Natural killer cell treated with Interleukin-12 subunit alpha and Interleukin-12 subunit beta and Interleukin-15 and Interleukin-18, amount 100 ng/mL, for 72 hours (primary cell): ENCODE data around the gene C3. TPM values are rescaled to one million over a fixed set of nuclear protein-coding genes. Genes with fewer than 3 reads are reported as not detected.
"Not testable (repeated sequence)": the region's sequence is repeated elsewhere in the genome, so short reads cannot be mapped to it uniquely, and the experiment has no call there.

ENCODE experiments used
- ATAC-seq, 2 donors: fragments of 150-1000 bp; cut with Tn5 transposase in 1 of 2; sonication (Bioruptor Pico), chemical (Tn5 transposase) in 1 of 2; 2 replicates each; pipeline ENCODE4 v1.10.0; 2021
- DNase-seq: peaks from one replicate; pipeline ENCODE4 v3.0.0; 2022; ENCODE audit warnings: low spot score
- H3K27ac Mint-ChIP-seq, 2 donors: 1 replicate in 1 of 2; 2 replicates in 1 of 2; pipeline ENCODE4 v1.8.0; 2022; ENCODE audit warnings: mixed read lengths in 2 of 2, mild to moderate bottlenecking in 1 of 2, moderate library complexity in 1 of 2
- H3K27me3 Mint-ChIP-seq, 2 donors: 1 replicate in 1 of 2; 2 replicates in 1 of 2; pipeline ENCODE4 v1.8.0; 2022; ENCODE audit warnings: mixed read lengths in 2 of 2
- H3K36me3 Mint-ChIP-seq: one replicate; pipeline ENCODE4 v1.8.0; 2022; ENCODE audit warnings: mixed read lengths
- H3K4me1 Mint-ChIP-seq, 2 donors: 1 replicate in 1 of 2; 2 replicates in 1 of 2; pipeline ENCODE4 v1.8.0; 2022; ENCODE audit warnings: low read depth in 2 of 2, mixed read lengths in 2 of 2, mild to moderate bottlenecking in 1 of 2
- H3K4me3 Mint-ChIP-seq: one replicate; pipeline ENCODE4 v1.8.0; 2022; ENCODE audit warnings: mixed read lengths
- H3K9me3 Mint-ChIP-seq: 2 replicates; pipeline ENCODE4 v1.8.0; 2022; ENCODE audit warnings: mixed read lengths
- total RNA-seq, 2 donors: library from RNA; stranded (reverse); gene quantifications; one replicate each; pipeline ENCODE4 v1.2.3, GENCODE V29; 2022

Gene C3
- total RNA-seq, result 1 to 10 TPM; 3.5 to 9.2 TPM

- Mint-ChIP-seq H3K4me1 (peaks cover 45 to 48% of the 10 kb centered on the region in 2 donors), H3K9me3 (peaks cover 5% of the 10 kb centered on the region), H3K36me3 (peaks cover 7% of the 10 kb centered on the region), H3K27ac (peak within 1 kb of the TSS; percentile 12 to 18), H3K27me3 (peaks cover 5 to 8% of the 10 kb centered on the region in 2 donors), H3K4me3 (peak within 1 kb of the TSS; percentile 1)
- DNase-seq, result peak; percentile 70
- peak; percentile 57 to 85 for ATAC-seq
Measured at GRCh38 chr19:6720369-6721137, at the start of gene C3. Gene C3, minus strand, starts transcription at chr19:6720650. Its CDS starts 61 bp downstream, at chr19:6720589.

DNA sequence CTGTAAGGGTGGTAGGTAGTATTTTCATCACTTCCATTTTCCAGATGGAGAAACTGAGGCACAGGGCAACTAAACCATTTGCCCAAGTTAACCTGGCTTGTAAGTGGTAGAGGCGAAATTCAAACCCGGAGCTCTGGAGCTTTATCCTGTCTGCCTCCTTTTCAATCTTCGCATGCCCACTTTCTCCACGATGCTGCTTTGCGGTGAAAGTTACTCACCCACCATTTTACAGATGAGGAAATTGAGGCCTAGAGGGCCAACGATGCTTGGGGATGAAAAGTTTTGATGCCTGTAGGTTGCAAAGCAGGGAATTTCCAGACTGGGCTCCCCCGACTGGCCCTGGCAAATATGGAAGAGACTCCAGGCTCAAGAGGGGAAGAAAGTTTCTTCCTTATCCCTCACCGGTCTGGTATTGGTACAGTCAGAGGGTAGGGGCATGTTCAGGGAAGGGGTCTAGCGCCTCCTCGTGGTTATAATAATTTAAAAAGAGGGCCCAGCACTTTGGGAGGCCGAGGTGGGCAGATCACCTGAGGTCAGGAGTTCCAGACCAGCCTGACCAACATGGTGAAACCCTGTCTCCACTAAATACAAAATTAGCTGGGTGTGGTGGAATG lies 48.7 kb upstream of the C3 start:
- H3K9me3 Mint-ChIP-seq, result no peaks in the 10 kb centered on the region
- H3K4me3 Mint-ChIP-seq, result peak overlapping the region; percentile 7
- no peaks in the 10 kb centered on the region for H3K36me3 Mint-ChIP-seq
- H3K27me3 Mint-ChIP-seq, result no peaks in the 10 kb centered on the region
- H3K27ac Mint-ChIP-seq, result peak overlapping the region; percentile 66 to 97
- peaks cover 47 to 51% of the 10 kb centered on the region in 2 donors for H3K4me1 Mint-ChIP-seq
- DNase-seq, result no peak
- ATAC-seq, result no peak

GRCh38 chr19:6768236-6768785 lies 47.9 kb upstream of the C3 start:
- ATAC-seq (no peak), DNase-seq (no peak)
- Mint-ChIP-seq H3K27me3 (no peaks in the 10 kb centered on the region), H3K36me3 (no peaks in the 10 kb centered on the region), H3K4me3 (peak overlapping the region; percentile 88), H3K4me1 (peaks cover 43 to 46% of the 10 kb centered on the region in 2 donors), H3K27ac (peak overlapping the region; percentile 66 to 97), H3K9me3 (no peaks in the 10 kb centered on the region)

DNA sequence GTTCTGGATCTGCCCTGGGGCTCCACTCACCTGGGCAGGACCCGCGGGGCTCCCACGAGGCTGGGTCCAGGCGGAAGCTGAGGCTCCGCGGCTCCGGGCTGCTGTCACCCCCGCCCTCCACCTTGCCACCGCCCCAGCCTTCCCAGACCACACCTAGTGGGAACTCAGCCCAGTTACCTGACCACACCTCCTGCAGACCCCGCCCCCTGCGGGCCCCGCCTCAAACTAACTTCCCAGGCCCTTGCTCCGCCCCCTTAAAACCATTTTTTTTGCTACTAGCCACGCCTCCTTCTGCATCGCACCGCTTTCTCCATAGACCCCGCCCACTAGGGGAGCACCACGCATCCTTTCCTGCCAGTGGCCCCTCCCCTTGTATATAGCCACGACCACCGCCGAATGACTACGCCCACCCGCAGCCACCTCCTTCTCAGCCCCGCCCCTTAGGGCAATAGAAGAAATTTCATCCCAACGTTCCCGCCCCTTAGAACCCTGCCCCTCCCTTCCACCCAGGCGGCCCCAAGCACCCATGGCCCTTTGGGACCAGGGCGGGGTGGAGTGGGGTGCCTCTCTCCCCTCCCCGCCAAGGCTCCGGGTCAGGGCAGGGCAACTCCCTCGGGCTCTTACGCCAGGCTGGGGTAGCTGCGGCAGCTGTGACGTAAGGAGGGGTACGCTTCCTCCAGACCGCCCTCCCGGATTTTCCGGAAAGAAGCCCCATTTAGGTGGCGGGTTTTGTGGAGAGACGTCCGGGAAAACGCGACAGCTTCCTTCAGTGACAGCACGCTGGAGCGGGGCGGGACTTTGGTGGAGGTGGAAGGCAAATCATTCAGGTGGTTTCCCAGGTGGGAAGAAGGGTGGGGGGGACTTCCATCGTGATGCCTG lies 47.1 kb upstream of the C3 start, which contains the start of gene SH2D3A:
SH2D3A (minus strand) TSS at position 79 of the 879 bp plus-strand sequence. CDS start 3,687 bp downstream, outside the sequence.
- Mint-ChIP-seq H3K36me3 (no peaks in the 10 kb centered on the region), H3K9me3 (no peaks in the 10 kb centered on the region), H3K27me3 (no peaks in the 10 kb centered on the region), H3K27ac (peak within 1 kb of the TSS; percentile 66 to 97), H3K4me3 (peak within 1 kb of the TSS; percentile 88), H3K4me1 (peaks cover 43 to 45% of the 10 kb centered on the region in 2 donors)
- ATAC-seq (peak; percentile 83 to 88), DNase-seq (peak; percentile 96)

DNA sequence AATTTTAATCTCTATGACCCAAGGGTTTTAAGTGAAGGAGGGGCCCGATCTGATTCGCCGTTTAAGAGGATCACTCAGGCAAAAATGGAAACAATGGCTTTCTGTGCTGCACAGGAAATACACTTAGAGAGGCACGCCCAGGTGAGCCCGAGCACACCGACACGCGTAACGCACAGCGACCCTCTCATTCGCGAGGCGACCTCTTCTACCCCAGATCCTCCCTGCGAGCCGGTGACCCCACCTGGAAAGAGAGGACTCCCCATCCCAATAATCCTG lies 46.6 kb upstream of the C3 start:
- H3K27ac Mint-ChIP-seq, result peak overlapping the region; percentile 66 to 97
- ATAC-seq (peak; percentile 0), DNase-seq (no peak)
- H3K9me3 Mint-ChIP-seq, result no peaks in the 10 kb centered on the region
- H3K4me1 Mint-ChIP-seq, result peaks cover 38 to 41% of the 10 kb centered on the region in 2 donors
- no peaks in the 10 kb centered on the region for H3K27me3 Mint-ChIP-seq
- no peaks in the 10 kb centered on the region for H3K36me3 Mint-ChIP-seq
- peak overlapping the region; percentile 88 for H3K4me3 Mint-ChIP-seq

DNA sequence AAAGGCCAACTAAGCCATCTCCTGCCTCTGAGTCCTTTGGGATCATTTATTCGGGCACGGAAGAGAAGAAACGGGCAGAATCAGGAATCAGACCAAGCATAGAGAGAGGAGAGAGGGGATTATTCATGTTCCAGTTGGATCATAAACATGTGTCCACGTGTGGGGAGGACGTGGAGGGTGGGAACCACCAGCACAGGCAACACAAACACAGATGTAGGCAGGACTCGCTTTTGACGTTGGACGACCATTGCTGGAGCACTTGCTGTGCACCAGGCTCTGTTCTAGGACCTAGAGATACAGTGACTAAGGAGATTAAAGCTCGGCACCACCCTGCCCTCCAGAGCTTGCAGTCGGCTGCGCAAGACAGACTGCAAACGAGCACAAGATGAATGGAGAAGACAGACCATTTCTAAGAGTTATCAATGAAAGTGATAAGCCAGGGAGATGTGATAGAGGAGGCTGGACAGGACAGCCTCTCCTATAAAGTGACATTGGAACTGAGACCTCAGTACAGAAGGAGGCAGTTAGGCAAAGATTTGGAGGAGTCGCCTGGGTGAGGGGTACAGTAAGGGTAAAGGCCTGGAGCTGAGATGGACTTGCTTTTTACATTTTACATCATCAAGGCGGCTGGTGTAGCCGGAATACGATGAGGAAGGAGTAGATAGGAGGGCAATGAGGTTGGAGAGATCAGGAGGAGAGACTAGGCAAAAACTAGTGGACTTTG lies 46.1 kb upstream of the C3 start:
- H3K4me1 Mint-ChIP-seq, result peaks cover 33 to 36% of the 10 kb centered on the region in 2 donors
- no peaks in the 10 kb centered on the region for H3K9me3 Mint-ChIP-seq
- DNase-seq (no peak), ATAC-seq (no peak)
- no peaks in the 10 kb centered on the region for H3K36me3 Mint-ChIP-seq
- peak overlapping the region; percentile 88 for H3K4me3 Mint-ChIP-seq
- H3K27me3 Mint-ChIP-seq, result no peaks in the 10 kb centered on the region
- H3K27ac Mint-ChIP-seq, result peak overlapping the region; percentile 66 to 97

GRCh38 chr19:6765738-6766356 lies 45.4 kb upstream of the C3 start:
- peak overlapping the region; percentile 66 to 97 for H3K27ac Mint-ChIP-seq
- no peaks in the 10 kb centered on the region for H3K9me3 Mint-ChIP-seq
- H3K4me1 Mint-ChIP-seq, result peaks cover 31 to 34% of the 10 kb centered on the region in 2 donors
- H3K27me3 Mint-ChIP-seq, result no peaks in the 10 kb centered on the region
- DNase-seq (no peak), ATAC-seq (no peak)
- peak overlapping the region; percentile 88 for H3K4me3 Mint-ChIP-seq
- no peaks in the 10 kb centered on the region for H3K36me3 Mint-ChIP-seq

DNA sequence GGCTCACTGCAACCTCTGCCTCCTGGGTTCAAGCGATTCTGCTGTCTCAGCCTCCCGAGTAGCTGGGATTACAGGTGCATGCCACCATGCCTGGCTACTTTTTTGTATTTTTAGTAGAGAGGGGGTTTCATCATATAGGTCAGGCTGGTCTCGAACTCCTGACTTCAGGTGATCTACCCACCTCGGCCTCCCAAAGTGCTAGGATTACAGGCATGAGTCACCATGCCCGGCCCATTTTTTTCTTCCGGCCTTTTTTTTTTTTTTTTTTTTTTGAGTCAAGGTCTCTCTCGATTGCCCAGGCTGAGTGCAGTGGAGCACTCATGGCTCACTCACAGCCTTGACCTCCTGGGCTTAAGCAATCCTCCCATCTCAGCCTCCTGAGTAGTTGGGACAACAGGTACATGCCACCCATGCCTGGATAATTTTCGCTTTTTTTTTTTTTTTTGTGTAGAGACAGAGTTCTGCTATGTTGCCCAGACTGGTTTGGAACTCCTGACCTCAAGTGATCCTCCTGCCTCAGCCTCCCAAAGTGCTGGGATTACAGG lies 41.9 kb upstream of the C3 start:
- H3K27me3 Mint-ChIP-seq, ATAC-seq, H3K27ac Mint-ChIP-seq, H3K36me3 Mint-ChIP-seq, H3K9me3 Mint-ChIP-seq, H3K4me3 Mint-ChIP-seq, DNase-seq: not testable (repeated sequence)
- H3K4me1 Mint-ChIP-seq, result peaks cover 12 to 16% of the 10 kb centered on the region in 2 donors

- Mint-ChIP-seq H3K36me3 (peaks cover 5% of the 10 kb centered on the region), H3K4me1 (peaks cover 3 to 7% of the 10 kb centered on the region in 2 donors), H3K4me3 (no peak overlapping the region), H3K27me3 (no peaks in the 10 kb centered on the region), H3K9me3 (no peaks in the 10 kb centered on the region), H3K27ac (no peak overlapping the region)
- ATAC-seq (peak in 1 of 2 donors; percentile 27), DNase-seq (no peak)
Measured at GRCh38 chr19:6761053-6761676, 40.7 kb upstream of the C3 start.

- Mint-ChIP-seq H3K36me3 (peaks cover 5% of the 10 kb centered on the region), H3K27ac (no peak overlapping the region), H3K4me1 (peaks cover 0 to 5% of the 10 kb centered on the region in 2 donors), H3K4me3 (no peak overlapping the region), H3K9me3 (no peaks in the 10 kb centered on the region), H3K27me3 (no peaks in the 10 kb centered on the region)
- no peak for ATAC-seq
- no peak for DNase-seq
Measured at GRCh38 chr19:6760606-6761005, 40.2 kb upstream of the C3 start.

DNA sequence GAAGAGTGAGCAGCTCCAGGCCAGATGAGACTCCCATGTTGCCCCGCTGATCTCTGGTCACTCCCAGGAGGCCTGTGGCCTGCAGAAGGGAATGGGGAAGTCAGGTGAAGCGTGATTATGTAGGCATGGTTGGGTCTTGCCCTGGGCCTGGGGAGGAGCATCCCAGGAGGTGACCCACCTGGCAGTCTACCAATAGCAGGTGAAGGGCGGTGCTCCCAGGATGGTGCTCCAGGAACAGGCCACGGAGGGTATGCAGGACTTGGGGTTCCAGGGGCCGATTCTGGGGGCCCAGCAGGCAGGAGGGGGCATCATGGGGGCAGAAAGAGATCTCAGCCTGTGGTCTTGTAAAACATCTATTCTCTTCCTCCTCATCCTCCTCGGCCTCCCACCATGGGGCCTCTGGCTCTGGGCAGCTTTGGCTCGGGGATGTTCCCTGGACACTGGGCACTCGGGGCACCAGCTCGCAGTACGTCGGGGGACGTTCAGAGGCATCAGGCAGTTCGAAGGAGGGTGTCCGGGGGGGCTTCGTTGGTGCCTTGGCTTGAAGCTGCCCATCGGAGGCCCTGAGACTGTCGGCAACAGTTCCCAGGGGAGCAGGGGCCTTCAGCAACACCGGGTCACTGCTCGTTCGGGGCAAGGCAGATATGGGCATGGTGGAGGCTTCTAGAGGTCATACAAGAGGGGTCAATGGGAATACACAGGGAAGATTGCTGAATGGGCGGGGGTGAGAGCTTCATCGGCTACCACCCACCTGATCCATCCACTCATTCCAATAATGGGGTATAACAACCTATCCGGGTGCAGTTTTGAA lies 34.4 kb upstream of the C3 start:
- peaks cover 6 to 18% of the 10 kb centered on the region in 2 donors for H3K4me1 Mint-ChIP-seq
- H3K4me3 Mint-ChIP-seq, result peak overlapping the region; percentile 12
- no peaks in the 10 kb centered on the region for H3K9me3 Mint-ChIP-seq
- H3K27ac Mint-ChIP-seq, result peak overlapping the region in 1 of 2 donors; percentile 48
- no peaks in the 10 kb centered on the region for H3K27me3 Mint-ChIP-seq
- DNase-seq, result no peak
- peaks cover 7% of the 10 kb centered on the region for H3K36me3 Mint-ChIP-seq
- no peak for ATAC-seq
